Left ventricle myocardium inferior (tissue), 1 donor: ENCODE data around the gene PBX1. TPM values are rescaled to one million over a fixed set of nuclear protein-coding genes. Genes with fewer than 3 reads are reported as not detected.

Experiments used
- DNase-seq: peaks from one replicate; pipeline ENCODE4 v3.0.0-alpha.2; 2020
- H3K27ac ChIP-seq: fragments of 200-600 bp; replicated peaks from 2 replicates; pipeline ENCODE4 v1.8.0; 2021
- H3K27me3 ChIP-seq: fragments of 200-600 bp; 2 replicates; pipeline ENCODE4 v1.8.0; 2021; ENCODE audit warnings: low read depth
- H3K36me3 ChIP-seq: fragments of 200-600 bp; 2 replicates; pipeline ENCODE4 v1.8.0; 2021
- H3K4me1 ChIP-seq: fragments of 200-600 bp; 2 replicates; pipeline ENCODE4 v1.8.0; 2021
- H3K4me3 ChIP-seq: fragments of 200-600 bp; 2 replicates; pipeline ENCODE4 v1.8.0; 2021; ENCODE audit warnings: mild to moderate bottlenecking, moderate library complexity
- H3K9me3 ChIP-seq: fragments of 200-600 bp; replicated peaks from 2 replicates; pipeline ENCODE4 v1.8.0; 2021
- CTCF ChIP-seq: fragments of 200-600 bp; IDR thresholded peaks from 2 replicates; pipeline ENCODE4 v1.8.0; 2021; ENCODE audit warnings: antibody characterized with exemption, mild to moderate bottlenecking, borderline replicate concordance
- intact Hi-C: fragments of 100-400 bp; cut with micrococcal nuclease; formaldehyde crosslinking; loops from one replicate; pipeline ENCODE4 v1.11.0; 2022
- total RNA-seq: library from RNA; stranded (reverse); fragmentation: NEBNext Ultra II Directional; extraction: Animal tissue kit (Norgen Biotek cat#: 25700); gene quantifications from one replicate; pipeline ENCODE4 v1.2.1, GENCODE V29; 2021
- donor health status: DM: no; HTN: yes; CAD: no; lungs with severe emphysema.

Gene PBX1
- total RNA-seq, 1 donor from 2014 or later = 73.2 TPM

GRCh38 chr1:164687777-164688176 lies 128.8 kb downstream of the PBX1 start:
- peaks cover 43% of the 10 kb centered on the region for H3K4me1 ChIP-seq
- intact Hi-C loops = no loop called here
- H3K27ac ChIP-seq = no peak overlapping the region
- no peak for TF ChIP-seq CTCF
- H3K4me3 ChIP-seq = no peak overlapping the region
- DNase-seq = no peak
- H3K27me3 ChIP-seq = no peaks in the 10 kb centered on the region
- no peaks in the 10 kb centered on the region for H3K36me3 ChIP-seq
- H3K9me3 ChIP-seq = no peaks in the 10 kb centered on the region

- no peak for DNase-seq
- no peaks in the 10 kb centered on the region for H3K27me3 ChIP-seq
- intact Hi-C loops = no loop called here
- H3K9me3 ChIP-seq = no peaks in the 10 kb centered on the region
- H3K4me1 ChIP-seq = peaks cover 34% of the 10 kb centered on the region
- no peak overlapping the region for H3K27ac ChIP-seq
- TF ChIP-seq CTCF = no peak
- no peak overlapping the region for H3K4me3 ChIP-seq
- H3K36me3 ChIP-seq = no peaks in the 10 kb centered on the region
These were observed 129.8 kb downstream of the PBX1 start for GRCh38 chr1:164688791-164689190.

- no peak overlapping the region for H3K27ac ChIP-seq
- intact Hi-C loops = no loop called here
- no peak for TF ChIP-seq CTCF
- no peak for DNase-seq
- no peaks in the 10 kb centered on the region for H3K27me3 ChIP-seq
- H3K9me3 ChIP-seq = no peaks in the 10 kb centered on the region
- H3K36me3 ChIP-seq = no peaks in the 10 kb centered on the region
- peaks cover 23% of the 10 kb centered on the region for H3K4me1 ChIP-seq
- no peak overlapping the region for H3K4me3 ChIP-seq
These were observed 130.9 kb downstream of the PBX1 start for GRCh38 chr1:164689672-164690511.

GRCh38 chr1:164692420-164692819 lies 133.4 kb downstream of the PBX1 start:
- no peaks in the 10 kb centered on the region for H3K9me3 ChIP-seq
- H3K36me3 ChIP-seq = no peaks in the 10 kb centered on the region
- H3K4me3 ChIP-seq = no peak overlapping the region
- H3K27ac ChIP-seq = no peak overlapping the region
- H3K27me3 ChIP-seq = no peaks in the 10 kb centered on the region
- H3K4me1 ChIP-seq = peaks cover 29% of the 10 kb centered on the region
- intact Hi-C loops = no loop called here
- TF ChIP-seq CTCF = no peak
- no peak for DNase-seq

GRCh38 chr1:164693564-164694359 lies 134.8 kb downstream of the PBX1 start:
- Histone ChIP-seq H3K4me3 (no peak overlapping the region), H3K27ac (no peak overlapping the region), H3K27me3 (no peaks in the 10 kb centered on the region), H3K9me3 (no peaks in the 10 kb centered on the region), H3K4me1 (peaks cover 33% of the 10 kb centered on the region), H3K36me3 (no peaks in the 10 kb centered on the region)
- intact Hi-C loops = no loop called here
- TF ChIP-seq CTCF = no peak
- DNase-seq = no peak
